Activated CD4-positive, alpha-beta T cell treated with anti-CD3 and anti-CD28 coated beads, Interleukin-2, amount 50 U/mL, for 24 hours (primary cell): ENCODE data around the gene APELA.
"Not testable (repeated sequence)": the region's sequence is repeated elsewhere in the genome, so short reads cannot be mapped to it uniquely, and the experiment has no call there.

ENCODE experiments used
- DNase-seq, 2 donors: peaks; one replicate each; pipeline ENCODE4 v3.0.0-alpha.2; 2020; ENCODE audit warnings: low read depth in 1 of 2, low spot score in 1 of 2

The APELA gene

DNA sequence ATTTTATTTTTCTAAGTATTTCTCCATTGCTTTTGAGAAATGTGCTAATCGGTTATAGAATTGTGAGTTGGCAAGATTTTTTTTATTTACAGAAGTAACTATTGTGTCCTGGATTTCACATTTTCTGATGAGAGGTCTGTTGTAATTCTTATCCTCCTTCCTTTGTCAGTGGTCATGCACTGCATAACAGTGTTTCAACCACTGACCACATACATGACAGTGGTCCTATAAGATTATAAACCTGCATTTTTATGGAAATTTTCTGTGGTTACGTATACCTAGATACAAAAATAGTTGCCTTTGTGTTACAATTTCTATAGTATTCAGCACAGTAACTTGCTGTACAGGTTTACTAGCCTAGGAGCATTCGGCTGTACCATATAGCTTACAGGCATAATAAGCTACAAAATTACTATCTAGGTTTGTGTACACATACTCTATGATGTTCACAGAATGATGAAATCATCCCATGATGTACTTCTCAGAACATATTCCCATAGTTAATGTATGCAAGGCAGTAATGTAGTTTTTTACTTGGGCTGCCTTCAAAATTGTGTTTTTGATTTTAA lies 47.8 kb downstream of the APELA start:
- no peak for DNase-seq

DNA sequence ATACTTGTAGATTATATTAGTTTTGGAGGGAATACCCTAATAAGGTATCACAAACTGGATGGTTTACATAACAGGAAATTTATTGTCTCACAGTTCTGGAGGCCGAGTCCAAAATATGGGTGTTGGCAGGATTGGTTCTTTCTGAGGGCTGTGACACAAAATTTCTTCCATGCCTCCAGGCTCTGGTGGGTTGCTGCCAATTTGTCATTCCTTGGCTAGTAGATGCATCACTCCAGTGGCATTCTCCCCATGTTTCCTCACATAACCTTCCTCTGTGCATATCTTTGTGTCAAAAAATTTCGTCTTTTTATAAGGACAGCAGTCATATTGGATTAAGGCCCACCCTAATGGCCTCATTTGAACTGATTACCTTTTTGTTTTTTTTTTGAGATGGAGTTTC lies 49.3 kb downstream of the APELA start:
- no peak for DNase-seq

DNA sequence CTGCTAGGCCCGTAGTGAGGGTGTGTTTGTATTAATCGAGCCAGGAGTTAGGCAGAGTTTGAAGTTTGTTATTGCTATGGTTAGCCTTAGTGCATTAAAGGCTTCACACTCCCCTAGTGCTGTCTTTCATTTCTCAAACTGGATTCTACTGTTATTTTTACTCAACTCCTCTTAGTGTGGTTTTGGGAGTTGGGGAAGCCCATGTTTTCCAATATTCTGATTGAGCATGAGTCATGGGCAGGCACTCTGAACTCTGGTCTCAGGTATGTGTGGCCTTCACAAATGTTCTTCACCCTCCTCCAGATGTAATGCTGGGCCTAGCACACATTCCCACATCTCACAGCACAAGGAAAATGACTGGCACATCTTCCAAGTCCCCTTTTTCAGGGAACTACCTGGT lies 50.1 kb downstream of the APELA start:
- not testable (repeated sequence) for DNase-seq

DNA sequence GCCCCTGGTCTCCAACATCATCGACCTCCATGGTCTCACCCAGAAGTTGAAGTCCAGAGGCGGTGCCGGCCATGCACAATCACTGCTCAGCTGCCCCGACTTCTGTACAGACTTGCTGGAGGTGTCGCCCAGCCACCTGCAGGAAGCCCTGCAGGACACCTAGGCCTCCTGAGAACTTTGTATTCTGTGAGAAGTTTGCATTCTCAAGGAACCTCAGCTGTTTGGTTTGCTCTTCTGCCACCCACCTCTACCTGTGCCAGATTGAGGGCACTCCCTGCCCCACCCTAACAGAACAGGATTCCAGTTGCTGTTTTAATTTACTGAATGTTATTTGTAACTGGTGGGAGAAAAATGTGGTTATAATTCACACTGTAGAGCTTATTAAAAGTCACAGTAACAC lies 53.7 kb downstream of the APELA start:
- no peak for DNase-seq

DNA sequence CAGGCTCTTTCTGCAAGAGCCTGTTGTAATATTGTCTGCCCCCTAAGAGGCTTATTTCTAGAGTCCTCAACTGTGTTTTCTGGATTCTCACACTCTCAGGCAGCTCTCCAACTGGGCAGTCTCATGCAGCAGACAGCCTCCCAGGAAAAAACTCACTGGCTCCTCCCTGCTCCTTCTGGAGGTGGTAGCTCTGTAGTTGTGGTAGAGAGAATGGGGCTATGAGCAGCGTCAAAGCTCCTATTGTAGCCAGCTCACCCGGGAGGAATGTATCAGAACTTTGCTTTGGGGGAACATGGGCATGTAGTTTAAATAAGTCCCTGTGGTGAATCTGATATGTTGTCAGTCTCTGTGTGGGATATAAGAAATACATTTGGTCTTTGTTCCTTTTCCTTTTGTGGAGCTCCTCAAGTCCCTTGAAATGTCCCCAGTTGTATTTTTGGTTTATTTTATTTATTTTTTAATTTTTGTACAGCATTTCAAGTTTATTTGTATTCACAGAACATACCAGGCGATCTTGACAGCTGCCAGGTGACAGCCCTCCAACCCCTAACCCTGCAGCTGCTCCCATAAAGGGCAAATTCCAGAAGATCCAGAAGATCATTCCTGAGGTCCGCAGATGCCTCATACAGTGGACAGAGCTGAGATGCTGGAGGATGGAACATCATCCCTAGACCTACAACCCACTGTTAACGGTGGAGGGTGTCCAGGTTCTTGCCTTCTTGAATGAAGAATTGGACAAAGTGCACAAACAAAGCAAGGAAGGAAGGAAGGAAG lies 54.8 kb downstream of the APELA start:
- DNase-seq = no peak

DNA sequence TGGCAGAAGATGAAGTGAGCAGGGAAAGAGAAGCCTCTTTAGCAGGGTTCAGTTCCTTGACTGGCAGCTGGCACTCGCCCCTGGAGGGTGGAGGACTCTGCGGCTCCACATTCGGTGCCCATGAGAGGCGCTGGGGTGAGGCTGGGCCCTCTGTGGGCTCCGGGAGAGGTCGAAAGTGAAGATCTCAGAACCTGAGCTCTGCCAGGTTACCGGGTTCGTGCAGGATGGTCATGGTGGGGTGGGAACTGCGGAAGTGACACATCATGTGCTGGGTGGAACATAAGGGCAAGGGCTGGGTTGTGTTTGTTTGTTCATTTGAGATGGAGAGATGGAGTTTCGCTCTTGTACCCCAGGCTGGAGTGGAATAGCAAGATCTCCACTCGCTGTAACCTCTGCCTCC lies 56.3 kb downstream of the APELA start:
- DNase-seq = no peak

DNA sequence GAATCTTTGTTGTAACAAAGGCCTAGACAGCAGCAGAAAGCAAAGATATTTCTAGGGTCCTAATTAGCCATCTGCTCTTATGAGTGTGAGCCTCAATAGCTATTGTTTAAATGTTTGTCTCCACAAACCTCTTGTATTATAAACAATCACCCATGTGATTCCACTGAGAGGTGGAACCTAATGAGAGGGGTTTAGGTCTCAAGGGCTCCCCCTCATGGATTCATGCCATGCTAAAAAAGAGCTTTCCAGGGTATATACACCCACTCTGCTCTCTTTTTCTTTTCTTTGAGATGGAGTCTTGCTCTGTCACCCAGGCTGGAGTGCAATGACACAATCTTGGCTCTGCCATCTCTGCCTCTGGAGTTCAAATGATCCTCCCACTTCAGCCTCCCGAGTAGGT lies 58.4 kb downstream of the APELA start:
- no peak for DNase-seq

DNA sequence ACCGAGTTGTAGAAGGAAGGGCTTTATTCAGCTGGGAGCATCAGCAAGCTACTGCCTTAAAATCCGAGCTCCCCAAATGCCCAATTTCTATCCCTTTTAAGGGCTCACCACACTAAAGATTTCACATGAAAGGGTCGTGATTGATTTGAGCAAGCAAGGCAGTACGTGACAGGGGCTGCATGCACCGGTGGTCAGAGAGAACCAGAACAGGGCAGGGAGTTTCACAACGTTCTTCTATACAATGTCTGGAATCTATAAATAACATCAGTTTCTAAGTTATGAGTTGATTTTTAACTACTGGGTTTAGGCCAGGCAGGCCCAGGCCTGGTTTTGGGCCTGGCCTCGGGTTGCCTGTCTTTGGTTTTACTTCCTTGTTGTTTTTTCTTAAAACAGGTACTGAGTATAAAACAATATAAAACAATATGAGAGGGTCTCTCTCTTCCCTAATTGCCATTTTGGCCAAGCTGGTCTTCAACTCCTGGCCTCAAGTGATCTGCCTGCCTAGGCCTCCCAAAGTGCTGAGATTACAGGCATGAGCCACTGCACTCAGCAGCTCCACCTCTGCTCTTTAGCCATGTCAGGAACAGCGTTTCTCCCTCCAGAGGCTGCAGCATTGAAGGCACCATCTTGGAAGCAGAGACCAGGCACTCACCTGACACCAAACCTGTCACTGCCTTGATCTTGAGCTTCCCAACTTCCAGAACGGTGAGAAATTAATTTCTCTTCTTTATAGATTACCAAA lies 59.1 kb downstream of the APELA start:
- not testable (repeated sequence) for DNase-seq

DNA sequence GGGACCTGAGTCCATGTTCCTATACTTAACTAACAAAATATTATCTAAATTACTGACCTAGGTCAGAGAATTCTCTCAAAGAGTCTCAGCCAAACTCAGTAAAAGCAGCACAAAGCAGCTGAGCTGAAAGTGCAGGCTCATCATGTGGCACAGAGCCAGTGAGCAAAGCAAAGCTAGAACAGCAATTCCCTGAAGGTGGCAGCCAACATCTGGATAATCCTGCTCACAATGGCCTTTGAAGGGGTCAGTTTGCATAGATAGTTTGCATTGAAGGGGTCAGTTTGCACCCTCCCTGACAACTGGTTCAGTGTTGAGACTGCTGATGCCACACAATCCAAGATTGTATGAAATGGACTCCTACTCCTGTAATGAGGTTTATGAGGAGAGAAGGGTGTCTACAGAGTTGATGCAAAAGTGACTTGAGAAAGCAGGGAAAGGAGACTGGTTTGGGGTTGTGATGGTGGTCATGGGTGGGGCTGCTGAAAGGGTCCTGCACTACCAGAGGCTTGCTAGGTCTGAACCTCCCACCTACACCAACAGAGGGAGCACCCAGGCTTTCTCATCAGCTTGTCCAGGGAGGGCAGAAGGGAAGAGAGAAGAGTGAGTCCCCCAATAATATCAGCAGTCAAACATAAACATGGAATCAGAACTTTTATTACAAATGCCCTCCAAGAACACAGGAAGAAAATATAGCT lies 60.7 kb downstream of the APELA start:
- DNase-seq = no peak

DNA sequence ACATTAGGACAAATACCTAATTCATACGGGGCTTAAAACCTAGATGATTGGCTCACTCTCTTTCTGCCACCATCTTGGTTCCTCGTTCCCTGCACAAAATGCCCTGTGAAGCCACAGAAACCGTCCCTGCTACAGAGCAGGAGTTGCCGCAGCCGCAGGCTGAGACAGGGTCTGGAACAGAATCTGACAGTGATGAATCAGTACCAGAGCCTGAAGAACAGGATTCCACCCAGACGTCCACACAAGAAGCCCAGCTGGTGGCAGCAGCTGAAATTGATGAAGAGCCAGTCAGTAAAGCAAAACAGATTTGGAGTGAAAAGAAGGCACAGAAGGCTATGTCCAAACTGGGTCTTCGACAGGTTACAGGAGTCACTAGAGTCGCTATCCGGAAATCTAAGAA lies 66.2 kb downstream of the APELA start:
- no peak for DNase-seq

DNA sequence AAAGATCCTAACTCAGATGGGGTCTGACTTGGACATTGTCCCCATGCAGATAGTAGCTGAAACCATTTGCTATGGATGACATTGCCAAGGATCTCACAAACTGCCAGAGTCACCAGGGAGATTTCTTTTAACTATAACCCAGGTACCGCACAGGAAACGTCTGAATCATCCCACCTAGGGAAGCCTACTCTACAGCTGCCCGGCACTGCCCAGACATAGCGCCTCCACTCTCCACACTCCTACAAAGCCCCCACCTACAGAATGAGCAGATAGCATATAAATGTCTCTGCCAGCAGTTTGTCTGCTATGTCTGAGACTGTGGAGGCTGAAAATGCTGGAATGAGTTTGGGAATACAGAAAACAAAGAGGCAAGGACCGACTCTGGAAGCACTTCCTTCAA lies 68.2 kb downstream of the APELA start:
- no peak for DNase-seq

DNA sequence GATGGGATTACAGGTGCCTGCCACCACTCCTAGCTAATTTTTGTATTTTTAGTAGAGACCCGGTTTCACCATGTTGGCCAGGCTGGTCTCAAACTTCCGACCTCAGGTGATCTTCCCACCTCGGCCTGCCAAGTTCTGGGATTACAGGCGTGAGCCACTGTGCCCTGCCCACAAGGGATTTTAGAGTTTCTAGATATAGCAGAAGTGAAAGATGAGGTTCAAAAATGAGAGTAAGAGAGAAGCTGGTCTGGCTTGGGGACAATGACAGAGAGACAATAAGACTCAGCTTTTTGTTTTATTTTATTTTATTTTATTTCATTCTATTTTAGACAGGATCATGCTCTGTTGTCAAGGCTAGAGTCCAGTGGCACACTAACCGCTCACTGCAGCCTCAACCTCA lies 69.8 kb downstream of the APELA start:
- no peak for DNase-seq
